GM12872 (cell line): ENCODE data around the gene TPD52L1.

Experiments
- TF ChIP-seq, protein P1 (sequence below): IDR thresholded peaks from 3 replicates; pipeline ENCODE4 v1.5.1; 2011; ENCODE audit warnings: low read depth, mild to moderate bottlenecking, low read length, moderate library complexity; ENCODE audit not compliant: insufficient read depth

TPD52L1 gene

DNA sequence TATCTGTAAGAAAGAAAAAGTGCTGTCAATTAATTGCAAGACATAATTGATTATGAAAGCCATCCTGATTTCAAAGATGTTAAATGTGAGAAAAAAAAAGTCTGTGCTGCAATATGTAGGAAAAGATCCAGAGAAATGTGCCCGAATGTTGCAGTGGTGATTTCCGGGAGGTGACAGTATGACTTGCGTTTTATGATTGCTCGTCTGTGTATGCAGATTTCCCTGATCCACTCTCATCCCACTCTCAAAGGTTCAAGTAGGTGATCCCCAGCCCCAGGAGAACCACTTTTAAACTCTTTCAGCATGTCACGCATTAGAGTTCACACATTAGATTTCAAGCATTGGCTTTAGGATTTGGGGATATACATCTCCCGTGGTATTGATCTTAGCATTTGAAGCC, 57.8 kb downstream of the TPD52L1 start:
- TF ChIP-seq, protein P1, sequence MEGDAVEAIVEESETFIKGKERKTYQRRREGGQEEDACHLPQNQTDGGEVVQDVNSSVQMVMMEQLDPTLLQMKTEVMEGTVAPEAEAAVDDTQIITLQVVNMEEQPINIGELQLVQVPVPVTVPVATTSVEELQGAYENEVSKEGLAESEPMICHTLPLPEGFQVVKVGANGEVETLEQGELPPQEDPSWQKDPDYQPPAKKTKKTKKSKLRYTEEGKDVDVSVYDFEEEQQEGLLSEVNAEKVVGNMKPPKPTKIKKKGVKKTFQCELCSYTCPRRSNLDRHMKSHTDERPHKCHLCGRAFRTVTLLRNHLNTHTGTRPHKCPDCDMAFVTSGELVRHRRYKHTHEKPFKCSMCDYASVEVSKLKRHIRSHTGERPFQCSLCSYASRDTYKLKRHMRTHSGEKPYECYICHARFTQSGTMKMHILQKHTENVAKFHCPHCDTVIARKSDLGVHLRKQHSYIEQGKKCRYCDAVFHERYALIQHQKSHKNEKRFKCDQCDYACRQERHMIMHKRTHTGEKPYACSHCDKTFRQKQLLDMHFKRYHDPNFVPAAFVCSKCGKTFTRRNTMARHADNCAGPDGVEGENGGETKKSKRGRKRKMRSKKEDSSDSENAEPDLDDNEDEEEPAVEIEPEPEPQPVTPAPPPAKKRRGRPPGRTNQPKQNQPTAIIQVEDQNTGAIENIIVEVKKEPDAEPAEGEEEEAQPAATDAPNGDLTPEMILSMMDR, result no peak

DNA sequence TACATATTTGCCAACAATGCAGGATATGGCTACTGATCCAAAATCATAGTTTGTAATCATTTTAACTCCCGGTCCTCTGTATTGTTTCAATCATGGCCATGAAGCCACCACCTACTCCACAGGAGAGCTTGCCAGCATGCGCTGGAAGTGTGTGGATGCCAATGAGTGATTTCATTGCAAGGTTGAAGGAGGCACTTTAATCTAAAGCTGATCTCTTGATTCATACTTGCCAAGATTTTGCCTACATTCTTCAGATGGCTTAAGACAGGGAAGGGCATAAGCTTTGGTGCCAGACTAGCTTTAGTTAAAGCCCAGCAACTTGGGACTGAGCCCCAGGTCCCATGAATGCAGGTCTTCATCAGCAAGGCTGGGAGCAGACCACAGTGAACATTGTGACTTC, 58.8 kb downstream of the TPD52L1 start:
- TF ChIP-seq, protein P1, result no peak

DNA sequence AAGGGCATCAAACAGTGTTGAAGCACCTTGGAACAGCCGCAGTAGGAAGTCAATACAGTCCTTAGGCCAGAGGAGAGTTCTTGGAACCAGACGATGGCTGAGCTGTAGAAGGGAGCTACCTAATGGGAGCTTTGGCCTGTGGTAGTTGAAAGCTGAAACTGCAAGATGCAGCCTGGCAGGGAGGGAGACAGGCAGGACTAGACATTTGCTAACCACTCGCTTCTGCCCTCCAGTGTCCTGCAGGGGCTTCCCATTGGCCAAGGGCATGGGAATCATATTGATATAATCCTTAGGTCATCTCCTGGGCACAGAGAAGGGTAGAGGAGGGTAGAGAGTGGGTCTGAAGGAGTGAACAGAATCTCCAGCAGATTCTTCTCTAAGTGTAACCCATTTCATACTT, 60.4 kb downstream of the TPD52L1 start:
- TF ChIP-seq, protein P1, result no peak

DNA sequence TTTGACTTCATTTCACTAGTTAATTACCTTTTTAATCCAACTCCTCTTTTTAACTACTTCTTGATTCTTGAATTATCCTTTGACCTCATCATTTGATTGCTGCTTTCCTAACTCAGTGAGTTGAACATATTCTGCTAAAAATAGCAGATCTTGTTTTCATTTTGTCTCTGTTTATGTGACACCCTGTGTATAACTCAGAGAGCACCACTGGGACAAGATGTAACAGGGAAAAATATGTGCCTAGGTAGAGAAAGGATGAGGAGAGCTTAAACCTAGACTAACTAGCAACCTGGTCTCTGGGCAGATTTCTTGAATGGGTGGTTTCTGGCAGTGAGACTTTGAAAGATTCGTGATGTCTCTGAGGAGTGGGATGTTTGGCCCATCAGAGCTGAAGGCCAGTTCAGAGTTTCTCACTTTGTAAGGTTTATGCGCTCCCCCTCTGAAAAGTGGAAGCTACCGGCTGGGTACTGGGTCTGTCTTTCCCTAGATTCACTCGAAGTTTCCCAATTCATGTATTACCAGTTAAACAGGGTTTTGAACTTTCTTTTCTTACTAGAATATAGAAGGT, 61.8 kb downstream of the TPD52L1 start:
- TF ChIP-seq, protein P1, result no peak

DNA sequence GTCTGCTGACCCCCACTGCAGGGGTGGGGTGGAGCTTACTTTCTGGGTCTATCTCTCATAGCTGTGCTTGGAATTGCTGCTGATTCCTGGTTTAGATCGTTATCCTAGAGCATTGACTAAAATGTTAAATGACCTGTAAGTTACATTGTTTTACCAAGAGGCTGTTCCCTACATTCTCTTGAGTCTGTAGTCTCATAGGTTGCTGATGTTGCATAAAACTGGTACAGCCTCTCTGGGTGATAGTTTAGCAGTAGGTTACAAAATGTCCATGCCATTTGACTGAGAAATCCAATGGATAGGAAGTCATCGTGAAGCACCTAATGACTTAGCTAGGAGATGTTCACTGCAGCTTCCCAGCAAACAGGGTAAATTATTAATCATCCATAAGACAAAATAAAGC, 62.4 kb downstream of the TPD52L1 start:
- TF ChIP-seq, protein P1, result no peak

DNA sequence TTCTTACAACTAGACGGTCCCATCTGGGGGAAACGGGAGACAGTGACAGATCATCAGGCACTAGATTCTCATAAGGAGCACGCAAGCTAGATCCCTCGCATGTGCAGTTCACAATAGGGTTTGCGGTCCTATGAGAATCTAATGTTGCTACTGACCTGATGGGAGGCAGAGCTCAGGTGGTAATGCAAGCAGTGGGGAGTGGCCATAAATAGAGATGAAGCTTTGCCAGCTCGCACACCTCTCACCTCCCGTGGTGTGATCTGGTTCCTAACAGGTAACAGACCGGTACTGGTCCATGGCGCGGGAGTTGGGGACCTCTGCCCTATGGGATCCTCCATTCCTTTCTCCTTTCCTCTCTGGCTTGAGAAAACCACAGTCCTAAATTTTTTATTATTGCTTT, 63.8 kb downstream of the TPD52L1 start:
- TF ChIP-seq, protein P1, result no peak

DNA sequence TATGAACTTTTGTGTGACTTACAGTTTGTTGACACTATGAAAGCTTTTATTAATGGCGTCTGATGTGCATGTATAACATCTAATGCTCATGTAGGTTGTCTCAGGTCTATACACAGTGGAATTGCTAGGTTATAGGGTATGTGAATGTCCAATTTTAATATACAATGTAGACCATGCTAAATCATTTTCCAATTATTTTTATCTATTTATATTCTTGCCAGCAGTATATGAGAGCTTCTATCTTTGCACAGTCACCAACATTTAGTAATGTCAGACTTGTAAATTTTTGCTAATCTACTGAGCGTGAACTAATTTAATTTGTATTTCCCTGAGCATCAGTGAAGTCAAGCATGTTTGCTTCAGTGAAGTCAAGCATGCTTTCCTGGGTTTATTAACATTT, 64.4 kb downstream of the TPD52L1 start:
- TF ChIP-seq, protein P1, result no peak

DNA sequence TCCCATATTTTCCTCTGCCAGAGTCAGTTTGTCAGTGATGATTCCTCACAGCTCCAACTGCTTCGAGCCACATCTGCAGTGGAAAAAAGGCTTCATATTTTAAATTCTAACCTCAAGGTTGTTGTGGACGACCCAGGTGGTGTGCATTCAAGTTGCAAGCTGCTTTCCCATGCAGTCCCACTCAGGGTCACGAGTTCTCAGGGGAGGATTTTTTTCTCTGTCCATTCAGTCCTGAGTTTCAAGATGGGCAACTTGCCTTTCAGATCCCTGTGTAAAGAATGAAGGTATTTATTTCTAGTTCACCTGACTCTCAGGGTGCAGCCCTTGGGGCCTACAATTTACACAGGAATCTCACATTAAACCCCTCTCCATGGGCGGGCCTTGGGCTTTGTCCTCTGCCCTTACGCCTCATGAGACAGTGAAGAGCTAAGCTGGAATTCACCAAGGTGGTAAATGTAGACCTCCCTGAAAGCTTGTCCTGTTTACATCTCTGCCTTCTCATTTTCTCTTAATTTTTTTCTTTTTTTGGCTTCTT, 65.9 kb downstream of the TPD52L1 start:
- TF ChIP-seq, protein P1, result no peak
